Measurements from ENCODE around the gene ALDOB.

DNA sequence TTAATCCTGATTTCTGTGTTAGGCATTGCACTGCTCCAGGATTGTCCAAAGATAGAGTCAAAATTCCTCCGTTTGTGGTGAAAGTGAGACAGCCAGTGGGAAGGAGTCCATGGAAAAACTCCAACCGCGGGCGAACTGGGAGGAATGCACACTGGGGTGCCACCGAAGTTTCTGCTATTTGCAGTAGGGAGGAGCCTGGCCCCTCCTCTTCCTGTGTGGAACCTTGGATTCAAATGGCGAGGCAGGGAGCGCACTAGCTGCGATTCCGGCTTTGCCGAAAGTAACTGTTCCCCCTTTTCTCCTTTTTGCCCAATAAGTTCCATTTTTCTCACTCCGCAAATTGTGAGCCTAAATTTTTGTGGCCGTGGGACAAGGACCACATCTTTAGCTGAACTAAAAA lies 60.0 kb downstream of the ALDOB start:
- TF ChIP-seq, protein P1, sequence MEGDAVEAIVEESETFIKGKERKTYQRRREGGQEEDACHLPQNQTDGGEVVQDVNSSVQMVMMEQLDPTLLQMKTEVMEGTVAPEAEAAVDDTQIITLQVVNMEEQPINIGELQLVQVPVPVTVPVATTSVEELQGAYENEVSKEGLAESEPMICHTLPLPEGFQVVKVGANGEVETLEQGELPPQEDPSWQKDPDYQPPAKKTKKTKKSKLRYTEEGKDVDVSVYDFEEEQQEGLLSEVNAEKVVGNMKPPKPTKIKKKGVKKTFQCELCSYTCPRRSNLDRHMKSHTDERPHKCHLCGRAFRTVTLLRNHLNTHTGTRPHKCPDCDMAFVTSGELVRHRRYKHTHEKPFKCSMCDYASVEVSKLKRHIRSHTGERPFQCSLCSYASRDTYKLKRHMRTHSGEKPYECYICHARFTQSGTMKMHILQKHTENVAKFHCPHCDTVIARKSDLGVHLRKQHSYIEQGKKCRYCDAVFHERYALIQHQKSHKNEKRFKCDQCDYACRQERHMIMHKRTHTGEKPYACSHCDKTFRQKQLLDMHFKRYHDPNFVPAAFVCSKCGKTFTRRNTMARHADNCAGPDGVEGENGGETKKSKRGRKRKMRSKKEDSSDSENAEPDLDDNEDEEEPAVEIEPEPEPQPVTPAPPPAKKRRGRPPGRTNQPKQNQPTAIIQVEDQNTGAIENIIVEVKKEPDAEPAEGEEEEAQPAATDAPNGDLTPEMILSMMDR (IDR thresholded peaks at IDR 0.05 in 4 of 5, conservative IDR thresholded peaks at IDR 0.05 in 1 of 5), result no peak
- TF ChIP-seq POLR2A (IDR thresholded peaks at IDR 0.05), result no peak

Measured in gastrocnemius medialis (tissue), 4 donors.